Measurements from ENCODE around the gene CCDC33. TPM values are rescaled to one million over a fixed set of nuclear protein-coding genes. Genes with fewer than 3 reads are reported as not detected.

CCDC33 gene
- total RNA-seq, 1 donor from 2014 or later: not detected

- no peak for TF ChIP-seq CTCF (IDR thresholded peaks at IDR 0.05)
- H3K4me1 Mint-ChIP-seq (ENCODE audit: unreplicated experiment): no peaks in the 10 kb centered on the region
- no peaks in the 10 kb centered on the region for H3K9me3 Mint-ChIP-seq (ENCODE audit: unreplicated experiment)
- H3K27me3 Mint-ChIP-seq (ENCODE audit: unreplicated experiment): peaks cover 50% of the 10 kb centered on the region
- H3K4me3 Mint-ChIP-seq (ENCODE audit: unreplicated experiment): no peak overlapping the region
- no peaks in the 10 kb centered on the region for H3K36me3 Mint-ChIP-seq (ENCODE audit: unreplicated experiment)
- peak; percentile 94 for DNase-seq (ENCODE audit: extremely low spot score, unreplicated experiment)
- H3K27ac Mint-ChIP-seq (ENCODE audit: unreplicated experiment): no peak overlapping the region
Measured at GRCh38 chr15:74291101-74292071, 55.3 kb downstream of the CCDC33 start.

GRCh38 chr15:74293021-74293810, 57.1 kb downstream of the CCDC33 start:
- Mint-ChIP-seq H3K4me1 (ENCODE audit: unreplicated experiment) (no peaks in the 10 kb centered on the region), H3K27ac (ENCODE audit: unreplicated experiment) (no peak overlapping the region), H3K9me3 (ENCODE audit: unreplicated experiment) (no peaks in the 10 kb centered on the region), H3K27me3 (ENCODE audit: unreplicated experiment) (peaks cover 54% of the 10 kb centered on the region), H3K36me3 (ENCODE audit: unreplicated experiment) (no peaks in the 10 kb centered on the region), H3K4me3 (ENCODE audit: unreplicated experiment) (no peak overlapping the region)
- no peak for DNase-seq (ENCODE audit: extremely low spot score, unreplicated experiment)
- TF ChIP-seq CTCF (IDR thresholded peaks at IDR 0.05): no peak

- H3K27ac Mint-ChIP-seq (ENCODE audit: unreplicated experiment): no peak overlapping the region
- no peaks in the 10 kb centered on the region for H3K36me3 Mint-ChIP-seq (ENCODE audit: unreplicated experiment)
- no peaks in the 10 kb centered on the region for H3K4me1 Mint-ChIP-seq (ENCODE audit: unreplicated experiment)
- no peak overlapping the region for H3K4me3 Mint-ChIP-seq (ENCODE audit: unreplicated experiment)
- no peaks in the 10 kb centered on the region for H3K9me3 Mint-ChIP-seq (ENCODE audit: unreplicated experiment)
- DNase-seq (ENCODE audit: extremely low spot score, unreplicated experiment): no peak
- peaks cover 47% of the 10 kb centered on the region for H3K27me3 Mint-ChIP-seq (ENCODE audit: unreplicated experiment)
- TF ChIP-seq CTCF (IDR thresholded peaks at IDR 0.05): no peak
Measured at GRCh38 chr15:74294010-74294409, 57.9 kb downstream of the CCDC33 start.

- no peak for DNase-seq (ENCODE audit: extremely low spot score, unreplicated experiment)
- Mint-ChIP-seq H3K4me1 (ENCODE audit: unreplicated experiment) (no peaks in the 10 kb centered on the region), H3K4me3 (ENCODE audit: unreplicated experiment) (no peak overlapping the region), H3K27ac (ENCODE audit: unreplicated experiment) (no peak overlapping the region), H3K36me3 (ENCODE audit: unreplicated experiment) (no peaks in the 10 kb centered on the region), H3K9me3 (ENCODE audit: unreplicated experiment) (no peaks in the 10 kb centered on the region), H3K27me3 (ENCODE audit: unreplicated experiment) (peaks cover 46% of the 10 kb centered on the region)
- TF ChIP-seq CTCF (IDR thresholded peaks at IDR 0.05): no peak
Measured at GRCh38 chr15:74295800-74296199, 59.7 kb downstream of the CCDC33 start.

- no peak for DNase-seq (ENCODE audit: extremely low spot score, unreplicated experiment)
- H3K27me3 Mint-ChIP-seq (ENCODE audit: unreplicated experiment): peaks cover 61% of the 10 kb centered on the region
- H3K4me3 Mint-ChIP-seq (ENCODE audit: unreplicated experiment): no peak overlapping the region
Measured at GRCh38 chr15:74297887-74298286, 61.8 kb downstream of the CCDC33 start.

More at GRCh38 chr15:74297887-74298286, 61.8 kb downstream of the CCDC33 start:
- H3K36me3 Mint-ChIP-seq (ENCODE audit: unreplicated experiment): no peaks in the 10 kb centered on the region
- TF ChIP-seq CTCF (IDR thresholded peaks at IDR 0.05): no peak
- no peaks in the 10 kb centered on the region for H3K9me3 Mint-ChIP-seq (ENCODE audit: unreplicated experiment)
- peaks cover 10% of the 10 kb centered on the region for H3K4me1 Mint-ChIP-seq (ENCODE audit: unreplicated experiment)
- H3K27ac Mint-ChIP-seq (ENCODE audit: unreplicated experiment): no peak overlapping the region

All from osteocyte (in vitro differentiated cells).